Hepatocyte (in vitro differentiated cells): ENCODE data around the gene CHST13. TPM values are rescaled to one million over a fixed set of nuclear protein-coding genes. Genes with fewer than 3 reads are reported as not detected.

Source experiments
- DNase-seq: peaks from one replicate; pipeline ENCODE4 v3.0.0-alpha.2; 2016; ENCODE audit warnings: low spot score
- H2AFZ ChIP-seq: fragments of 200-600 bp; sonication (generic); 2 replicates; pipeline ENCODE4 v1.6.0; 2016; ENCODE audit warnings: antibody characterized with exemption, mild to moderate bottlenecking
- H3K27ac ChIP-seq: fragments of 200-600 bp; sonication (generic); 2 replicates; pipeline ENCODE4 v1.5.1; 2016; ENCODE audit warnings: mild to moderate bottlenecking
- H3K27me3 ChIP-seq: fragments of 200-600 bp; sonication (generic); 2 replicates; pipeline ENCODE4 v1.6.1; 2016
- H3K36me3 ChIP-seq: fragments of 200-600 bp; sonication (generic); replicated peaks from 2 replicates; pipeline ENCODE4 v1.5.1; 2016; ENCODE audit warnings: low read depth; ENCODE audit not compliant: insufficient read depth
- H3K4me1 ChIP-seq: fragments of 200-600 bp; sonication (generic); 2 replicates; pipeline ENCODE4 v1.5.1; 2016; ENCODE audit warnings: mild to moderate bottlenecking, moderate library complexity; ENCODE audit not compliant: insufficient read depth
- H3K4me2 ChIP-seq: fragments of 200-600 bp; sonication (generic); 2 replicates; pipeline ENCODE4 v1.6.0; 2016
- H3K4me3 ChIP-seq: fragments of 200-600 bp; sonication (generic); 2 replicates; pipeline ENCODE4 v1.5.1; 2016; ENCODE audit warnings: mild to moderate bottlenecking
- H3K79me2 ChIP-seq: fragments of 200-600 bp; sonication (generic); 2 replicates; pipeline ENCODE4 v1.6.0; 2017; ENCODE audit warnings: mild to moderate bottlenecking
- H3K9me2 ChIP-seq: fragments of 200-600 bp; sonication (generic); replicated peaks from 2 replicates; pipeline ENCODE4 v1.6.0; 2017; ENCODE audit warnings: mild to moderate bottlenecking; ENCODE audit not compliant: insufficient read depth
- H3K9me3 ChIP-seq: fragments of 200-600 bp; sonication (generic); 2 replicates; pipeline ENCODE4 v1.5.1; 2016; ENCODE audit warnings: low read depth, mild to moderate bottlenecking
- H4K20me1 ChIP-seq: fragments of 200-600 bp; sonication (generic); 2 replicates; pipeline ENCODE4 v1.6.0; 2016; ENCODE audit warnings: mild to moderate bottlenecking; ENCODE audit not compliant: insufficient read depth, poor library complexity, severe bottlenecking
- EZH2 ChIP-seq: fragments of 200-600 bp; sonication (generic); IDR thresholded peaks from 2 replicates; pipeline ENCODE4 v1.6.1; 2016; ENCODE audit warnings: antibody characterized with exemption, mild to moderate bottlenecking, borderline replicate concordance
- EZH2phosphoT487 ChIP-seq: fragments of 200-600 bp; sonication (generic); IDR thresholded peaks from one replicate; pipeline ENCODE4 v1.6.1; 2018; ENCODE audit warnings: antibody characterized with exemption, mild to moderate bottlenecking, low read depth, moderate library complexity; ENCODE audit not compliant: unreplicated experiment, severe bottlenecking
- WGBS: methylation state at CpG from one replicate; pipeline ENCODE4 v1.1.6; 2016; ENCODE audit warnings: low lambda C conversion rate; ENCODE audit errors: missing lambda C conversion rate; 5-methylcytosine and 5-hydroxymethylcytosine counted together
- polyA plus RNA-seq: library from polyadenylated mRNA; unstranded; fragments of >200 nt; fragmentation: Nextera tagmentation; extraction: Ambion mirVana; gene quantifications from 2 replicates; pipeline ENCODE4 v1.2.1, GENCODE V29; 2016
- total RNA-seq: library from RNA; depleted of rRNA; stranded (reverse); fragments of >200 nt; gene quantifications from 2 replicates; pipeline ENCODE4 v1.2.3, GENCODE V29; 2014
- TF ChIP-seq, protein P1 (sequence below): fragments of 200-600 bp; sonication (generic); IDR thresholded peaks from 2 replicates; pipeline ENCODE4 v1.5.1; 2016; ENCODE audit warnings: antibody characterized with exemption, mild to moderate bottlenecking; ENCODE audit not compliant: poor library complexity

The CHST13 gene
- total and polyA plus RNA-seq, 2 experiments from 2014 or later: 31.5 to 54.6 TPM

DNA sequence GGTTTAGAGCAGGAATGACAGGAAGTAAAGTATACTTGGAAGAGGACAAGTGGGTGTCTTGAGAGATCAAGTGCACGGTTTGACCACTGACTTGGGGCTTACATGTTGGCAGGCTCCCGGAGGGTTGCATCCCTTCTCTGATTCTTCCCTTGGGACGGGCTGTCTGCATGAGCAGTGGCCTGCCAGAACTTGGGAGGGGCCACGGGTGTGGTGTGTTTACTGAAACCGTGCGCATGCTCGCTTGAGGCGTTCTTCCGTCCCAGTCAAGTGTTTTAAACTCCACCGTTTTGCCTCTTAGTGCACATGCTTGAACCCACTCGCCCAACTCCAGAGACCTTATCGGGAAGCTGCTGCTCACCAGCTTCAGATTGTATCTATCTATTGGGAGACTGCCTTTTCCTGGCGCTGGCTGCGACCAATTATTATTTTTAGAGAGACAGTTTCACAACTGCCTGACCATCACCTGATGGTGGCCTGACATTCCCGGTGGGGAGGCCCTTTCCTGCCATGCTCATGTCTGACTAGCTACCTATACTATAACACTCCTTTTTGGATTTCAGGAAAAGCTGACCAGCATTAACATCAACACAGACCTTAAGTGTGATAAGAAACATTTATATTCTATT is 49.6 kb downstream of the CHST13 start:
- Histone ChIP-seq H3K9me2 (no peaks in the 10 kb centered on the region), H3K27ac (no peak overlapping the region), H3K4me2 (no peak overlapping the region), H3K9me3 (no peaks in the 10 kb centered on the region), H3K4me1 (no peaks in the 10 kb centered on the region), H3K36me3 (no peaks in the 10 kb centered on the region), H3K79me2 (no peaks in the 10 kb centered on the region), H3K4me3 (no peak overlapping the region), H3K27me3 (no peaks in the 10 kb centered on the region), H4K20me1 (no peaks in the 10 kb centered on the region), H2AFZ (no peak overlapping the region)
- DNase-seq: no peak
- WGBS: 90% methylated on average over 15 of the region's 15 CpGs
- TF ChIP-seq, protein P1, sequence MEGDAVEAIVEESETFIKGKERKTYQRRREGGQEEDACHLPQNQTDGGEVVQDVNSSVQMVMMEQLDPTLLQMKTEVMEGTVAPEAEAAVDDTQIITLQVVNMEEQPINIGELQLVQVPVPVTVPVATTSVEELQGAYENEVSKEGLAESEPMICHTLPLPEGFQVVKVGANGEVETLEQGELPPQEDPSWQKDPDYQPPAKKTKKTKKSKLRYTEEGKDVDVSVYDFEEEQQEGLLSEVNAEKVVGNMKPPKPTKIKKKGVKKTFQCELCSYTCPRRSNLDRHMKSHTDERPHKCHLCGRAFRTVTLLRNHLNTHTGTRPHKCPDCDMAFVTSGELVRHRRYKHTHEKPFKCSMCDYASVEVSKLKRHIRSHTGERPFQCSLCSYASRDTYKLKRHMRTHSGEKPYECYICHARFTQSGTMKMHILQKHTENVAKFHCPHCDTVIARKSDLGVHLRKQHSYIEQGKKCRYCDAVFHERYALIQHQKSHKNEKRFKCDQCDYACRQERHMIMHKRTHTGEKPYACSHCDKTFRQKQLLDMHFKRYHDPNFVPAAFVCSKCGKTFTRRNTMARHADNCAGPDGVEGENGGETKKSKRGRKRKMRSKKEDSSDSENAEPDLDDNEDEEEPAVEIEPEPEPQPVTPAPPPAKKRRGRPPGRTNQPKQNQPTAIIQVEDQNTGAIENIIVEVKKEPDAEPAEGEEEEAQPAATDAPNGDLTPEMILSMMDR: no peak
- TF ChIP-seq EZH2 (no peak), EZH2phosphoT487 (no peak)

DNA sequence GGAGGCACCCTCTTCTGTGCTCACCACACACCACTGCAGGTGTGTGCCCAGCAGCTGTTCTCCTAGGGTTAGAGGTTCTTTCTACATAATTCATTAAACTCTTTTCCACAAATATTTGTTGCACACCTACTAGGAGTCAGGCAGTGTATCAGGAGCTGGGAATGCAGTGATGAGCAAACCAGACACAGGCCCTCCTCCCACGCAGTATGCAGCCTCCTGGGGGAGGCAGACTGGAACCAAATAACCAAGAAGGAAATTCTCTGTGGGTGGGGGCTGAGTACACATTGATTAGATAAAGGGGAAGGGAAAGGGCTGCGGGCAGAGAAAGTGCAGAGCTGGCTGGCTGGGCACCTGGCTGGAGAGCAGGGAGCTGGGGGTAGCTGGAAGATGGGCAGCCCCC is 53.3 kb downstream of the CHST13 start:
- WGBS: 71% methylated on average over 2 of the region's 2 CpGs
- Histone ChIP-seq H3K79me2 (no peaks in the 10 kb centered on the region), H3K4me1 (no peaks in the 10 kb centered on the region), H3K9me2 (no peaks in the 10 kb centered on the region), H4K20me1 (no peaks in the 10 kb centered on the region), H3K36me3 (no peaks in the 10 kb centered on the region), H3K4me2 (no peak overlapping the region), H3K4me3 (no peak overlapping the region), H3K27me3 (no peaks in the 10 kb centered on the region), H2AFZ (no peak overlapping the region), H3K27ac (no peak overlapping the region), H3K9me3 (no peaks in the 10 kb centered on the region)
- DNase-seq: no peak
- TF ChIP-seq, protein P1: no peak
- TF ChIP-seq EZH2phosphoT487 (no peak), EZH2 (no peak)

DNA sequence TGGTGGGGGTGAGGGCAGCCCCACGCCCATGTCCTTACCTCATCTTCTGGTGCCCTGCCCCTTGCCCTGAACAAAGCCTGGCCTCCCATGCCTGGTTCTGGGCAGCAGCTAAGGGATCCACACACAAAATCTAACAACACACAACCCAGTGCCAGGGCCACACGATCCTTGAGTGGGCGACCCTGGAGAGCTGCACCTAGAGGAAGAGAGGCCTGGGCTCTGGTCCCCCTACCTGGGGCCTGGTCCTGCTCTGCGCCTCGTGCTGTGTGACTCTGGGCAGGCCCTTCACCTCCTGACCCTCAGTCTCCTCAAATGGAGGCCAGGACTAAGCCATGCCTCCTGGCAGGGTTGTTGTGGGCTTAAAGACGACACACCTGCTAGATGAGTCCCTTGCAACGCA is 54.7 kb downstream of the CHST13 start:
- Histone ChIP-seq H3K4me1 (no peaks in the 10 kb centered on the region), H3K4me2 (no peak overlapping the region), H3K27me3 (no peaks in the 10 kb centered on the region), H4K20me1 (no peaks in the 10 kb centered on the region), H3K9me3 (no peaks in the 10 kb centered on the region), H2AFZ (no peak overlapping the region), H3K79me2 (no peaks in the 10 kb centered on the region), H3K36me3 (no peaks in the 10 kb centered on the region), H3K27ac (no peak overlapping the region), H3K4me3 (no peak overlapping the region), H3K9me2 (no peaks in the 10 kb centered on the region)
- TF ChIP-seq EZH2phosphoT487: no peak
- TF ChIP-seq EZH2: no peak
- TF ChIP-seq, protein P1: no peak
- DNase-seq: no peak
- 93% methylated on average over 7 of the region's 7 CpGs for WGBS

DNA sequence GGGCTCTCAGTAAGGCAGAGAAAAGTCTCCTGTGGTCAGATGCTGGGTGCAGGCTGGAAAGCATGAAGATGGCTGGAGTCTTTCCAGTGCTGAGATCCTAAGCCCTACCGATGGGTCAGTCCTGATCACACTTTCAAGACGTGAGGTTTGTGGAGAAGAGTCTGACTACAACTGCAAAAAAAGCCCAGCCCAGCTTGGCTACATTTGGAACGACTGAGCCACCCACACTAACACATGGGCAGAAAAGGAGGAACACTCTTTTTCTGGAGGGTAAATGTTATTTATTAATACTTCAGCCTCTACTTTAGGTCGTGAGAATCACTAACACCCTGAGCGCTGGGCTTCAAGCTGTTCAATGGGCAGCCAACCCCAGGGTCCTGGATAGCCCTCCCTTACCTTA is 56.8 kb downstream of the CHST13 start:
- Histone ChIP-seq H3K4me1 (no peaks in the 10 kb centered on the region), H3K36me3 (no peaks in the 10 kb centered on the region), H3K27ac (no peak overlapping the region), H2AFZ (no peak overlapping the region), H3K27me3 (no peaks in the 10 kb centered on the region), H3K9me3 (no peaks in the 10 kb centered on the region), H4K20me1 (no peaks in the 10 kb centered on the region), H3K4me2 (no peak overlapping the region), H3K9me2 (no peaks in the 10 kb centered on the region), H3K4me3 (no peak overlapping the region), H3K79me2 (no peaks in the 10 kb centered on the region)
- WGBS: 93% methylated on average over 5 of the region's 5 CpGs
- TF ChIP-seq EZH2: no peak
- no peak for TF ChIP-seq EZH2phosphoT487
- TF ChIP-seq, protein P1: no peak
- no peak for DNase-seq
